BLaER1 (cell line): ENCODE data around the gene SLAMF6.
"Not testable (repeated sequence)": the region's sequence is repeated elsewhere in the genome, so short reads cannot be mapped to it uniquely, and the experiment has no call there.

Source experiments
- H3K27ac ChIP-seq: shearing (Covaris generic); formaldehyde crosslinking; 2 replicates; pipeline ENCODE4 v1.8.1; 2022
- H3K27me3 ChIP-seq: shearing (Covaris generic); formaldehyde crosslinking; 2 replicates; pipeline ENCODE4 v1.8.1; 2022
- H3K36me3 ChIP-seq: shearing (Covaris generic); formaldehyde crosslinking; 2 replicates; pipeline ENCODE4 v1.8.1; 2022
- H3K4me1 ChIP-seq: shearing (Covaris generic); formaldehyde crosslinking; 2 replicates; pipeline ENCODE4 v1.8.1; 2022
- H3K4me2 ChIP-seq: shearing (Covaris generic); formaldehyde crosslinking; 2 replicates; pipeline ENCODE4 v1.8.1; 2022
- H3K4me3 ChIP-seq: shearing (Covaris generic); formaldehyde crosslinking; 2 replicates; pipeline ENCODE4 v1.8.1; 2022
- H3K9ac ChIP-seq: shearing (Covaris generic); formaldehyde crosslinking; 2 replicates; pipeline ENCODE4 v1.8.1; 2022
- H3K9me3 ChIP-seq: shearing (Covaris generic); formaldehyde crosslinking; 2 replicates; pipeline ENCODE4 v1.8.1; 2022
- H4K20me1 ChIP-seq: shearing (Covaris generic); formaldehyde crosslinking; 2 replicates; pipeline ENCODE4 v1.8.1; 2022
- Cebpa-rat ChIP-seq: shearing (Covaris generic); IDR thresholded peaks from 2 replicates; pipeline ENCODE4 v1.8.1; 2022

The SLAMF6 gene

DNA sequence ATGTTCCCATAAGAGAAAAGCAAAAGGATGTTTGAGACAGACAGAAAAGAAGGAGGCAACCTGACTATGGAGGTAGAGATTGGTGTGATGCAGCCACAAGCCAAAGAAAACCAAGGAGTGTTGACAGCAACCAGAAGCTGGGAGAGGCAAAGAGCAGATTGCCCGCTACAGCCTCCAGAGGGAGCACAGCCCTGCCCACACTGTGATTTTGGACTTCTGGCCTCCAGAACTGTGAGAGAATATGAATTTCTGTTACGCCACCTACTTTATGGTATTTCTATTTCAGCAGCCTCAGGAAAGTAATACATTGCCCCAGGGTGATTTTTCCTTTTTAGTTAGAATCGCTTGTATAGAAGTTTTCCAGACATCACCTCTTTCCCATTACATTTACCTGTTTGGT is 28.4 kb downstream of the SLAMF6 start:
- Histone ChIP-seq H3K4me2 (no peak overlapping the region), H3K36me3 (0 out of 2 replicates have a peak, but pooled peaks cover 5% of the 10 kb centered on the region), H3K9me3 (peaks cover 41% of the 10 kb centered on the region), H3K9ac (no peak overlapping the region), H3K27me3 (no peaks in the 10 kb centered on the region), H4K20me1 (no peaks in the 10 kb centered on the region), H3K4me3 (no peak overlapping the region), H3K4me1 (peaks cover 32% of the 10 kb centered on the region), H3K27ac (no peak overlapping the region)
- TF ChIP-seq Cebpa-rat, result no peak

DNA sequence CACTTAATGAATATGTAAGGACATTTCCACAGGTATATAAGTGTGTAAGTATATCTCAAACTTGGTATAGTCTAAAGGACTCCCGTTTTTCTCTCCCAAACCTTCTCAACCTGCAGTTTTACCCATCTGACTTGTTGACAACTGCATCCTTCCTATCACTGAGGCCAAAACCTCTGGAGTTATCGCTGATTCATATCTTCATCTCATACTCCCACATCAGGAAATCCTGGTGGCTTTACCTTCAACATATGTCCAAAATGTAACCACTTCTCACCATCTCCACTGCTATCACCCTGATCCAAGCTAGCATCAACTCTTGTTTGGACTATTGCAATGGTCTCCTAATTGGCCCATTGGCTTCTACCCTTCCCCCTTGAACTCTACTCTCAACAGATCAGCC is 30.4 kb downstream of the SLAMF6 start:
- peaks cover 52% of the 10 kb centered on the region for H3K4me1 ChIP-seq
- H3K27me3 ChIP-seq, result no peaks in the 10 kb centered on the region
- H3K4me2 ChIP-seq, result peak overlapping the region; percentile 90
- peaks cover 25% of the 10 kb centered on the region for H3K9me3 ChIP-seq
- TF ChIP-seq Cebpa-rat, result no peak
- H4K20me1 ChIP-seq, result no peaks in the 10 kb centered on the region
- no peak overlapping the region for H3K9ac ChIP-seq
- 0 out of 2 replicates have a peak, but pooled peaks cover 5% of the 10 kb centered on the region for H3K36me3 ChIP-seq
- H3K4me3 ChIP-seq, result no peak overlapping the region
- no peak overlapping the region for H3K27ac ChIP-seq

- no peak for TF ChIP-seq Cebpa-rat
- Histone ChIP-seq H3K4me1 (peaks cover 58% of the 10 kb centered on the region), H3K4me2 (peak overlapping the region; percentile 90), H3K4me3 (no peak overlapping the region), H3K9me3 (peaks cover 25% of the 10 kb centered on the region), H3K36me3 (0 out of 2 replicates have a peak, but pooled peaks cover 5% of the 10 kb centered on the region), H3K27me3 (no peaks in the 10 kb centered on the region), H3K27ac (peak overlapping the region; percentile 97), H3K9ac (peak overlapping the region; percentile 85; the same call in 1 of the 2 replicates), H4K20me1 (no peaks in the 10 kb centered on the region)
Measured at GRCh38 chr1:160491981-160492380, 31.1 kb downstream of the SLAMF6 start.

DNA sequence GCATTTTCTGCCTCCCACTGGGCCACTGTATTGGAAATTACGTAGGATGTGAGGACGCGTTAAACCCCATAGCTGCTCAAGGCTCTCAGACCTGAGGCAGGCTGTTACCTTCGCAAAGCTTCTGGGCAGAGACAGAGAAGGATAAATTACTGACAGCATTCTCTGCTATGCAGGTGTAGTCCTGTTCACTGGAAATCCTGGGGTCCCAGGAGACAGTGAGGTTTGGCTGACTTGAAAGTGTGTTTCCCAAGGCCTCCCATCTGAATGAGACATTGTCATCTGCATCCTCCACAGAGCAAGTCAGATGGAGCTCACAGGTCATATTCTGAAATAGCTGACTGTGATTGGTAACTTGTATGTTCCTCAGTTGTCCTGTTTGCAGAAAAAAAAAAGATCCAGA is 32.0 kb downstream of the SLAMF6 start:
- no peak for TF ChIP-seq Cebpa-rat
- H3K9ac ChIP-seq, result peak overlapping the region; percentile 85
- H3K9me3 ChIP-seq, result peaks cover 29% of the 10 kb centered on the region
- H4K20me1 ChIP-seq, result no peaks in the 10 kb centered on the region
- peaks cover 7% of the 10 kb centered on the region; the same call in 1 of the 2 replicates for H3K36me3 ChIP-seq
- H3K4me3 ChIP-seq, result peak overlapping the region; percentile 8; the same call in 1 of the 2 replicates
- H3K27ac ChIP-seq, result peak overlapping the region; percentile 97
- peak overlapping the region; percentile 90 for H3K4me2 ChIP-seq
- peaks cover 68% of the 10 kb centered on the region for H3K4me1 ChIP-seq
- H3K27me3 ChIP-seq, result no peaks in the 10 kb centered on the region

DNA sequence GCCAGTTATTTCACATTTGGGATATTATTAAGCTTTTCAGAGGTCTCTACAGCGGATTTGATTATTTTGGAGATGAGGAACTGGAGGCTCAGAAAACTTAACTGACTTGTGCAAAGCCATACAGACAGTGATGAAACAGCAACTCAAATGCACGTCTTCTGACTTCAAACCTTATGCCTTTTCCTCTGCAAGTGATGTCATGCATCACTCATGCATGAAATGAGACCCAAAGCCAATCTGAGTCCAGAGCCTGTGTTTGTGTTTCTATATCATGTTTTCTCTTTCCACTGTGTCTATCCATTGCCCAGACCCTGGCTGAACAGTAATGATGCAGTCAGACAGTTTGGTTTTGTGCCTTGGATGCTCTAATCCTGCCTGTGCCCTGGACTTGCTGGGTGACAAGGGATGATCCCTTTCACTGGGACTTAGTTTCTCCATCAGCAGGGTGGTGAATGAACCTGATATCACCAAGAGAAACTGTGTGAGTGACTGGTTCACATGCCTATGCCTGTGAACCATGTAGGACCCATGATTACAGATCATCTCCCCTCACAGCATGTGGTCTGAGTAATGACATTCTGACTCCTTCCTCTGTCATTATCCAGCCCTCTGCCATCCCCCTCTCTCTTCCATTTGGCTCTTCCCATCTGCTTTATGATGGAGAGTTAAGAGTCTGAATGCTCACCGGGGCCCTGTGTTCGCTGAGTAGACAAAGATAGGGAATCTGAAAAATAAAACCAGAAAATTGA is 33.4 kb downstream of the SLAMF6 start:
- H3K27me3 ChIP-seq, result no peaks in the 10 kb centered on the region
- H3K36me3 ChIP-seq, result peaks cover 16% of the 10 kb centered on the region; the same call in 1 of the 2 replicates
- peaks cover 36% of the 10 kb centered on the region for H3K9me3 ChIP-seq
- H3K9ac ChIP-seq, result peak overlapping the region; percentile 85
- H4K20me1 ChIP-seq, result no peaks in the 10 kb centered on the region
- peaks cover 78% of the 10 kb centered on the region for H3K4me1 ChIP-seq
- peak overlapping the region; percentile 47 for H3K4me3 ChIP-seq
- no peak for TF ChIP-seq Cebpa-rat
- H3K4me2 ChIP-seq, result peak overlapping the region; percentile 90
- H3K27ac ChIP-seq, result peak overlapping the region; percentile 97

DNA sequence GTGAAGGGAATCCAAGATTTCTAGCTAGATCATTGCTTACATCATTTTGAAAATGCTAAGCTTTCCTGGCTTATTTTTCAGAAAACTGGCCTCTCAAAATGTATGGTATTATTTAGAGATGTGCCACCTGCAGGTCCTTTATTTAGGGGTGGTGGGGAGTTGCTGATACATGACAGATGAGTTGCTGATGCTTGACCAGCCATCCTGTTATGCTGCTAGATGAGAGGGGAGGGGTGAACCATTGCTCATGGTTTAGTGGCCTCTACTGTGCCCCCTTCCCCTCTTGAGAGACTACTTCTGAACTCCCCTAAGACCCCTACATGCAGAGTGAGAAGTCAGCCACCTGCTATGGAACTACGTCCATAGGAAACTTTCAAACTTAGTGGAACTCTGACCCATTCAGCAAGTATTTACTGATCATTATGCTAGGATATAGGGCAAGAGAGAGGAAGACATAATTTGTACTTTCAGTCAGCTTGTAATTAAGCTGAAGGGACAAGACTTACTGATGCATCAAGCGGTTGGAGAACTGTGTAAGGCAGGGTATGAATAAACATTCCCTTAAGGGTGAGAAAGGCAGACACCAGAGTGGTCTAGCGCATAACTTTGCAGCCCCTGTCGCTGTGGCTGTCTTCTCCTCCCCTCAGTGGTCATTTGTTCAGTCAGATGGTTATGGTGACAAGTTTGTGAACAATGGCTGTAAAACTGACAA is 34.6 kb downstream of the SLAMF6 start:
- H3K36me3 ChIP-seq, result peaks cover 16% of the 10 kb centered on the region; the same call in 1 of the 2 replicates
- peak overlapping the region; percentile 47; the same call in 1 of the 2 replicates for H3K4me3 ChIP-seq
- H3K27me3 ChIP-seq, result no peaks in the 10 kb centered on the region
- peaks cover 26% of the 10 kb centered on the region for H3K9me3 ChIP-seq
- peak overlapping the region; percentile 97 for H3K27ac ChIP-seq
- H4K20me1 ChIP-seq, result no peaks in the 10 kb centered on the region
- peak overlapping the region; percentile 90 for H3K4me2 ChIP-seq
- TF ChIP-seq Cebpa-rat, result no peak
- H3K4me1 ChIP-seq, result peaks cover 78% of the 10 kb centered on the region
- peak overlapping the region; percentile 85 for H3K9ac ChIP-seq

- Histone ChIP-seq H3K27ac (peak overlapping the region; percentile 97), H4K20me1 (no peaks in the 10 kb centered on the region), H3K9me3 (peaks cover 36% of the 10 kb centered on the region), H3K4me1 (peaks cover 65% of the 10 kb centered on the region), H3K36me3 (peaks cover 15% of the 10 kb centered on the region; the same call in 1 of the 2 replicates), H3K4me2 (peak overlapping the region; percentile 90), H3K27me3 (no peaks in the 10 kb centered on the region), H3K4me3 (peak overlapping the region; percentile 22; the same call in 1 of the 2 replicates), H3K9ac (peak overlapping the region; percentile 85; the same call in 1 of the 2 replicates)
- TF ChIP-seq Cebpa-rat, result no peak
Measured at GRCh38 chr1:160486453-160486852, 36.6 kb downstream of the SLAMF6 start.

DNA sequence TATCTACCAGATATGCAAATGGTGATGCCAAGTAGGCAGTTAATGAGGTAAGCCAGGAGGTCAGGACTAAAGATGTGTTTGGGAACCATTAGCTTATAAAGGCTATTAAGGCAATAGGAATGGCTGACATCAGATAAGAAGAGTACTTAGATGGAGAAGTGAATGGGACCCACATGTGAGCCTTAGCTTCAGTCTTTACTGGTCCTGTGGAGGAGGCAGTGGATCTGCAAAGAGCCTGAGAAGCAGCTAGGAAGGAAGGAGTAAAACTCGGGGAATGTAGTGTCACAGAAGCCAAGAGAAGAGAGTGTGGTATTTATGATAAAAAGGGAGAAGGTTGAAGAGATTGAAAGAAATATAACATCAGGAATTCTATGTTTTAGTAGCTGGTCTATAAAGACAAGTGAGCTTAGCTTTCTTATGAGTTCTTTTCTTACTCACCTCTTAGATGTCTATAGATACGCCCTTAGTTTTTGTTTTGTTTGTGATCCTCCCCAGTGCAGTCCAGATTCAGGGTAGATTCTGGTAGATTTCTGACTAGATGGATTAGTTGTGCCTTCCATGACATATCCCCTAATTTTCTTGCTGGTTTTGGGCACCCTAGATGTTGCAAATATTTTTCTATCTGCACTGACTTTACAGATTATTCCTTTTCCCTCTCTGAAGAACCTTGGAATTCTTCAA is 39.4 kb downstream of the SLAMF6 start:
- H3K36me3 ChIP-seq, result peaks cover 20% of the 10 kb centered on the region; the same call in 1 of the 2 replicates
- TF ChIP-seq Cebpa-rat, result no peak
- H3K4me3 ChIP-seq, result no peak overlapping the region
- peaks cover 37% of the 10 kb centered on the region for H3K4me1 ChIP-seq
- H3K27me3 ChIP-seq, result no peaks in the 10 kb centered on the region
- H3K4me2 ChIP-seq, result no peak overlapping the region
- no peak overlapping the region for H3K9ac ChIP-seq
- H4K20me1 ChIP-seq, result no peaks in the 10 kb centered on the region
- peaks cover 62% of the 10 kb centered on the region for H3K9me3 ChIP-seq
- H3K27ac ChIP-seq, result no peak overlapping the region

- Histone ChIP-seq H3K36me3 (peaks cover 20% of the 10 kb centered on the region; the same call in 1 of the 2 replicates), H3K27ac (no peak overlapping the region), H3K27me3 (no peaks in the 10 kb centered on the region), H4K20me1 (no peaks in the 10 kb centered on the region), H3K4me1 (peaks cover 21% of the 10 kb centered on the region), H3K9me3 (peaks cover 63% of the 10 kb centered on the region), H3K4me2 (no peak overlapping the region), H3K4me3 (no peak overlapping the region), H3K9ac (no peak overlapping the region)
- TF ChIP-seq Cebpa-rat, result no peak
Measured at GRCh38 chr1:160481979-160482596, 41.0 kb downstream of the SLAMF6 start.

DNA sequence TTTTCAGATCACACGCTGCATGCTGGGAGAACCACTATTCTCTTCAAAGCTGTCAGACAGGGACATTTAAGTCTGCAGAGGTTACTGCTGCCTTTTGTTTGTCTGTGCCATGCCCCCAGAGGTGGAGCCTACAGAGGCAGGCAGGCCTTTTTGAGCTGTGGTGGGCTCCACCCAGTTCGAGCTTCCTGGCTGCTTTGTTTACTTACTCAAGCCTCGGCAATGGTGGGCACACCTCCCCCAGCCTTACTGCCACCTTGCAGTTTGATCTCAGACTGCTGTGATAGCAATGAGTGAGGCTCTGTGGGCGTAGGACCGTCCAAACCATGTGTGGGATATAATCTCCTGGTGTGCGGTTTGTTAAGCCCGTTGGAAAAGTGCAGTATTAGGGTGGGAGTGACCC is 42.3 kb downstream of the SLAMF6 start:
- H4K20me1 ChIP-seq, H3K9ac ChIP-seq, H3K27me3 ChIP-seq: not testable (repeated sequence)

DNA sequence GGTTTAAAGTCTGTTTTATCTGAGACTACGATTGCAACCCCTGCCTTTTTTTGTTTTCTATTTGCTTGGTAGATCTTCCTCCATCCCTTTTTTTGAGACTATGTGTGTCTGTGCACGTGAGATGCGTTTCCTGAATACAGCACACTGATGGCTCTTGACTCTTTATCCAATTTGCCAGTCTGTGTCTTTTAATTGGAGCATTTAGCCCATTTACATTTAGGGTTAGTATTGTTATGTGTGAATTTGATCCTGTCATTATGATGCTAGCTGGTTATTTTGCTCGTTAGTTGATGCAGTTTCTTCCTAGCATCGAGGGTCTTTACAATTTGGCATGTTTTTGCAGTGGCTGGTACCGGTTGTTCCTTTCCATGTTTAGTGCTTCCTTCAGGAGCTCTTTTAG is 44.0 kb downstream of the SLAMF6 start:
- H3K4me2 ChIP-seq, H3K9ac ChIP-seq, H3K36me3 ChIP-seq, H3K27me3 ChIP-seq, H3K4me3 ChIP-seq, H4K20me1 ChIP-seq, H3K27ac ChIP-seq: not testable (repeated sequence)
- Histone ChIP-seq H3K9me3 (peaks cover 48% of the 10 kb centered on the region), H3K4me1 (peaks cover 10% of the 10 kb centered on the region)

More for the DNA sequence above, 42.3 kb downstream of the SLAMF6 start:
- H3K4me3 ChIP-seq, H3K4me1 ChIP-seq, H3K4me2 ChIP-seq, H3K27ac ChIP-seq: not testable (repeated sequence)
- Histone ChIP-seq H3K36me3 (peaks cover 16% of the 10 kb centered on the region; the same call in 1 of the 2 replicates), H3K9me3 (peaks cover 58% of the 10 kb centered on the region)
